Smooth muscle cell (in vitro differentiated cells): ENCODE measurements around the gene SUMO4. TPM values are rescaled to one million over a fixed set of nuclear protein-coding genes. Genes with fewer than 3 reads are reported as not detected.

Experiments
- DNase-seq: peaks from one replicate; lab custom pipeline; 2025; ENCODE audit not compliant: unreplicated experiment; lab: John Stamatoyannopoulos, UW
- H2AFZ ChIP-seq: fragments of 200-600 bp; sonication (generic); 2 replicates; pipeline ENCODE4 v1.6.0; 2016; ENCODE audit warnings: antibody characterized with exemption, low read depth, mild to moderate bottlenecking
- H3F3A ChIP-seq: fragments of 200-600 bp; sonication (generic); 2 replicates; pipeline ENCODE4 v1.6.0; 2017; ENCODE audit warnings: antibody characterized with exemption, low read depth
- H3K27ac ChIP-seq: fragments of 200-600 bp; sonication (generic); 2 replicates; pipeline ENCODE4 v1.5.1; 2016; ENCODE audit warnings: low read depth, mild to moderate bottlenecking
- H3K27me3 ChIP-seq: fragments of 200-600 bp; sonication (generic); 2 replicates; pipeline ENCODE4 v1.6.1; 2016; ENCODE audit warnings: low read depth, mild to moderate bottlenecking
- H3K36me3 ChIP-seq: fragments of 200-600 bp; sonication (generic); 2 replicates; pipeline ENCODE4 v1.5.1; 2016; ENCODE audit warnings: low read depth
- H3K4me1 ChIP-seq: fragments of 200-600 bp; sonication (generic); 2 replicates; pipeline ENCODE4 v1.5.1; 2016; ENCODE audit warnings: low read depth
- H3K4me2 ChIP-seq: fragments of 200-600 bp; sonication (generic); 2 replicates; pipeline ENCODE4 v1.6.0; 2016; ENCODE audit warnings: mild to moderate bottlenecking
- H3K4me3 ChIP-seq: fragments of 200-600 bp; sonication (generic); 2 replicates; pipeline ENCODE4 v1.5.1; 2016; ENCODE audit warnings: mild to moderate bottlenecking
- H3K79me2 ChIP-seq: fragments of 200-600 bp; sonication (generic); 2 replicates; pipeline ENCODE4 v1.6.0; 2016; ENCODE audit warnings: low read depth, mild to moderate bottlenecking
- H3K9ac ChIP-seq: fragments of 200-600 bp; sonication (generic); 2 replicates; pipeline ENCODE4 v1.6.0; 2016; ENCODE audit warnings: low read depth
- H3K9me3 ChIP-seq: fragments of 200-600 bp; sonication (generic); replicated peaks from 2 replicates; pipeline ENCODE4 v1.5.1; 2016; ENCODE audit warnings: low read depth
- H4K20me1 ChIP-seq: fragments of 200-600 bp; sonication (generic); 2 replicates; pipeline ENCODE4 v1.6.0; 2016; ENCODE audit warnings: low read depth
- CTCF ChIP-seq: fragments of 200-600 bp; sonication (generic); IDR thresholded peaks from 2 replicates; pipeline ENCODE4 v1.5.1; 2017; ENCODE audit warnings: borderline replicate concordance, mild to moderate bottlenecking, antibody characterized with exemption; ENCODE audit not compliant: insufficient read depth, poor library complexity, severe bottlenecking
- WGBS: methylation state at CpG from one replicate; pipeline ENCODE4 v1.1.7; 2016; ENCODE audit warnings: low lambda C conversion rate; 5-methylcytosine and 5-hydroxymethylcytosine counted together
- polyA plus RNA-seq: library from polyadenylated mRNA; unstranded; fragments of >200 nt; fragmentation: Nextera tagmentation; extraction: Ambion mirVana; gene quantifications from 2 replicates; pipeline ENCODE4 v1.2.1, GENCODE V29; 2016
- total RNA-seq: library from RNA; depleted of rRNA; stranded (reverse); fragments of >200 nt; gene quantifications from 2 replicates; pipeline ENCODE4 v1.2.3, GENCODE V29; 2014

Gene SUMO4
- total and polyA plus RNA-seq, 2 experiments from 2014 or later = 0.15 to 1.4 TPM

GRCh38 chr6:149425224-149425623, 25.2 kb downstream of the SUMO4 start:
- no peak for DNase-seq
- WGBS = 84% methylated on average over 8 of the region's 8 CpGs
- Histone ChIP-seq H3K9ac (no peak overlapping the region), H3K4me1 (peaks cover 8% of the 10 kb centered on the region), H3F3A (no peaks in the 10 kb centered on the region), H3K27ac (no peak overlapping the region), H3K4me3 (no peak overlapping the region), H4K20me1 (no peaks in the 10 kb centered on the region), H2AFZ (no peak overlapping the region), H3K79me2 (no peaks in the 10 kb centered on the region), H3K9me3 (no peaks in the 10 kb centered on the region), H3K4me2 (no peak overlapping the region), H3K27me3 (no peaks in the 10 kb centered on the region), H3K36me3 (no peaks in the 10 kb centered on the region)
- no peak for TF ChIP-seq CTCF

- Histone ChIP-seq H3K4me2 (no peak overlapping the region), H3K27me3 (no peaks in the 10 kb centered on the region), H3K36me3 (no peaks in the 10 kb centered on the region), H3K9ac (no peak overlapping the region), H4K20me1 (no peaks in the 10 kb centered on the region), H3K4me1 (peaks cover 8% of the 10 kb centered on the region), H3K9me3 (no peaks in the 10 kb centered on the region), H2AFZ (no peak overlapping the region), H3K27ac (no peak overlapping the region), H3F3A (no peaks in the 10 kb centered on the region), H3K79me2 (no peaks in the 10 kb centered on the region), H3K4me3 (no peak overlapping the region)
- 97% methylated on average over 5 of the region's 5 CpGs for WGBS
- no peak for DNase-seq
- TF ChIP-seq CTCF = no peak
These were observed 25.7 kb downstream of the SUMO4 start for GRCh38 chr6:149425754-149426153.

- H3F3A ChIP-seq = no peaks in the 10 kb centered on the region
- H3K4me3 ChIP-seq = no peak overlapping the region
- no peak for DNase-seq
- H3K27me3 ChIP-seq = no peaks in the 10 kb centered on the region
- H3K4me1 ChIP-seq = peaks cover 7% of the 10 kb centered on the region
- no peaks in the 10 kb centered on the region for H3K36me3 ChIP-seq
- H3K9me3 ChIP-seq = no peaks in the 10 kb centered on the region
- WGBS = 95% methylated on average over 4 of the region's 4 CpGs
- no peaks in the 10 kb centered on the region for H3K79me2 ChIP-seq
- no peak overlapping the region for H3K9ac ChIP-seq
- H3K27ac ChIP-seq = no peak overlapping the region
- H2AFZ ChIP-seq = no peak overlapping the region
- no peaks in the 10 kb centered on the region for H4K20me1 ChIP-seq
- TF ChIP-seq CTCF = no peak
- H3K4me2 ChIP-seq = no peak overlapping the region
These were observed 28.5 kb downstream of the SUMO4 start for GRCh38 chr6:149428606-149429005.

- H3K79me2 ChIP-seq = no peaks in the 10 kb centered on the region
- no peaks in the 10 kb centered on the region for H4K20me1 ChIP-seq
- H3K27me3 ChIP-seq = no peaks in the 10 kb centered on the region
- WGBS = 89% methylated on average over 26 of the region's 26 CpGs
- TF ChIP-seq CTCF = no peak
- no peak overlapping the region for H3K27ac ChIP-seq
- no peak overlapping the region for H3K4me3 ChIP-seq
- no peak overlapping the region for H3K4me2 ChIP-seq
- H3K4me1 ChIP-seq = no peaks in the 10 kb centered on the region
- DNase-seq = no peak
- H3K9ac ChIP-seq = no peak overlapping the region
- no peak overlapping the region for H2AFZ ChIP-seq
- H3F3A ChIP-seq = no peaks in the 10 kb centered on the region
- no peaks in the 10 kb centered on the region for H3K36me3 ChIP-seq
- H3K9me3 ChIP-seq = no peaks in the 10 kb centered on the region
These were observed 29.6 kb downstream of the SUMO4 start for GRCh38 chr6:149429427-149430360.
